Measurements from ENCODE around the gene GON7.
A peak's percentile ranks its signal among the peaks of the same experiment; 100 is the strongest.
"Not testable (repeated sequence)": the region's sequence is repeated elsewhere in the genome, so short reads cannot be mapped to it uniquely, and the experiment has no call there.

Gene GON7, protein sequence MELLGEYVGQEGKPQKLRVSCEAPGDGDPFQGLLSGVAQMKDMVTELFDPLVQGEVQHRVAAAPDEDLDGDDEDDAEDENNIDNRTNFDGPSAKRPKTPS

DNA sequence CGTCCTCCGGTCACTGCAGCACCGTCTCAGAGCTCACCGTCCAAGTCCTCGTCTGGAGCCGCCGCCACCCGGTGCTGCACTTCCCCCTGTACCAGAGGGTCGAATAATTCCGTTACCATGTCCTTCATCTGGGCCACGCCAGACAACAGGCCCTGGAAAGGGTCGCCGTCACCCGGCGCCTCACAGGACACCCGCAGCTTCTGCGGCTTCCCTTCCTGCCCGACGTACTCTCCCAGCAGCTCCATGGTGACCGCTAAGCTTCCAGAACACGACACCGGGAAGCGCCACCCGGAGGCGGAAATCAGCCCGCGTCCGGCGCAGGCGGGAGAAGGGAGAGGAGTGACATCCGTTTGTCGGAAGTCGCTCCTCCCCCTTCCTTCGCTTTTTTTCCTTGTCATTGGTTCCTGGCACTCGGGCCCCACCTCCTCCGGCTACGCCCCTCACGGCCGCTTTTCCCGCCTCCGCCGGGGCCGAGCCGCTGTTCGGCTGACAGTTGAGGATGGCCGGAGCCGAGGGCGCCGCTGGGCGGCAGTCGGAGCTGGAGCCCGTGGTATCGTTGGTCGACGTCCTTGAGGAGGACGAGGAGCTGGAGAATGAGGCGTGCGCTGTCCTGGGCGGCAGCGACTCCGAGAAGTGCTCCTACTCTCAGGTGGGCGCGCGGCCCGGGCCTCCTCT is at the start of gene GON7, which contains the start of gene UBR7:
Gene GON7, minus strand, starts transcription at position 273 of the 675 bp plus-strand sequence. Its CDS starts 28 bp downstream, at position 245.
Gene UBR7, plus strand, starts transcription at position 464 of the 675 bp plus-strand sequence. Its CDS starts 36 bp downstream, at position 500.
- Histone ChIP-seq H3K9ac (ENCODE audit: low read length in 2 of 2) (peak within 1 kb of the TSS; percentile 82 to 87), H3K4me3 (ENCODE audit: low read length in 2 of 2) (peak within 1 kb of the TSS; percentile 94 to 96), H3K9me3 (ENCODE audit: control insufficient read depth in 2 of 2, low read length in 2 of 2) (no peaks in the 10 kb centered on the region), H3K27me3 (ENCODE audit: control insufficient read depth in 1 of 2, insufficient read depth in 2 of 2, low read length in 2 of 2) (no peaks in the 10 kb centered on the region), H3K4me1 (ENCODE audit: control insufficient read depth, insufficient read depth, low read length) (peaks cover 15% of the 10 kb centered on the region), H3K27ac (ENCODE audit: low read length) (peak within 1 kb of the TSS; percentile 74), H3K36me3 (ENCODE audit: control insufficient read depth in 2 of 2, insufficient read depth in 2 of 2, low read length in 2 of 2) (no peaks in the 10 kb centered on the region)

DNA sequence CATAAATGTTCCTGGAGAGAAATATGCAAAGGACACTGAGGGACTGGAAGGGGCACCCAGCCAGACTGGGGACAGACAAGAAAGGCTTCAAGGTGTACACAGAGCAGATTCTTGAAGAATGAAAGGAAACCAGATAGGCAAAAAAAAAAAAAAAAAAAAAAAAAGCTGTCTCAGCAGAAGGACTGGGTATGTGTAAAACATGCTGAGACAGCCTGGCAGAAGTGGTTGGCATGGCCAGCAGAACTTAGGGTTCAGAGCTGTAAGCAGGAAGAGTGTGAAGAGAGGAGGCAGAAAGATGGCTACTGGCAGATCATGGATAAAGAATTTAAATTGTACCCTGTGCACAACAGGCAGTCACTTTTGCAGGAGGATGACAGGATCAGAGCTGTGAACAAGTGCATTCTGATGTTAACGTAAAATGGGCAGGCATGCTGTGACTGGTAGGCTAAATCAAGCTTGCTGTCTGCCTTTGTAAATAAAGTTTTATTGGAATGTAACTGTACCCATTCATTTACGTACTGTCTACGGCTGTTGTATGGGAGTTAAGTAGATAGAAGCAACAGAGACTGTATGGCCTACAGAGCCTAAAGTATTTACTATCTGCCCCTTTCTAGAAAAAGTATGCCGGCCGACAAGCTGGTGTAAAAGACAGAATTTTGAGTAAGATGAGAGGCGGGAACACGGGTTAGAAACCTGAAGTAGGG is 42.4 kb upstream of the GON7 start:
- Histone ChIP-seq H3K9me3 (ENCODE audit: control insufficient read depth in 2 of 2, low read length in 2 of 2) (peaks cover 0 to 4% of the 10 kb centered on the region in 2 donors), H3K27me3 (ENCODE audit: control insufficient read depth in 1 of 2, insufficient read depth in 2 of 2, low read length in 2 of 2) (no peaks in the 10 kb centered on the region), H3K4me1 (ENCODE audit: control insufficient read depth, insufficient read depth, low read length) (no peaks in the 10 kb centered on the region), H3K27ac (ENCODE audit: low read length) (no peak overlapping the region), H3K4me3 (ENCODE audit: low read length in 2 of 2) (no peak overlapping the region), H3K36me3 (ENCODE audit: control insufficient read depth in 2 of 2, insufficient read depth in 2 of 2, low read length in 2 of 2) (peaks cover 22 to 29% of the 10 kb centered on the region in 2 donors), H3K9ac (ENCODE audit: low read length in 2 of 2) (no peak overlapping the region)

DNA sequence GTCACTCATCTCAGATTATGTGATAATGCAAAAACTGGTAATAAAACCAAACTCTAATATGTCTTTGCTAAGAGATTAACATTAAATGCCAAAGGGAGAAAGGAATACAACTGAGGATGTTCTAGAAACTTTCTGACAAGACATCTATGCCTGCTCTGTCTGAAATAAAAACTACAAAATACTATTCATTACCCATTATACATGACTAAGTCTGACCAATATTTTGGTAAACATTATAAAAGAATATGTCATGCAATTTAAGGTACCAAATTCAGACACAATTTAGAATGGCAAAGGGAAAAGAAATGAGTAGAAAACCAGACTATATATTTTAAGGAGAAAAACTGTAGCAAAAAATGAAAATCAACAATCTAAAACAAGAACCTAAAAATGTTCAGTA is 39.7 kb upstream of the GON7 start:
- H3K27ac ChIP-seq (ENCODE audit: low read length) = no peak overlapping the region
- H3K27me3 ChIP-seq (ENCODE audit: control insufficient read depth in 1 of 2, insufficient read depth in 2 of 2, low read length in 2 of 2) = no peaks in the 10 kb centered on the region
- peaks cover 31 to 37% of the 10 kb centered on the region in 2 donors for H3K36me3 ChIP-seq (ENCODE audit: control insufficient read depth in 2 of 2, insufficient read depth in 2 of 2, low read length in 2 of 2)
- no peaks in the 10 kb centered on the region for H3K4me1 ChIP-seq (ENCODE audit: control insufficient read depth, insufficient read depth, low read length)
- no peaks in the 10 kb centered on the region for H3K9me3 ChIP-seq (ENCODE audit: control insufficient read depth in 2 of 2, low read length in 2 of 2)
- no peak overlapping the region for H3K4me3 ChIP-seq (ENCODE audit: low read length in 2 of 2)
- no peak overlapping the region for H3K9ac ChIP-seq (ENCODE audit: low read length in 2 of 2)

DNA sequence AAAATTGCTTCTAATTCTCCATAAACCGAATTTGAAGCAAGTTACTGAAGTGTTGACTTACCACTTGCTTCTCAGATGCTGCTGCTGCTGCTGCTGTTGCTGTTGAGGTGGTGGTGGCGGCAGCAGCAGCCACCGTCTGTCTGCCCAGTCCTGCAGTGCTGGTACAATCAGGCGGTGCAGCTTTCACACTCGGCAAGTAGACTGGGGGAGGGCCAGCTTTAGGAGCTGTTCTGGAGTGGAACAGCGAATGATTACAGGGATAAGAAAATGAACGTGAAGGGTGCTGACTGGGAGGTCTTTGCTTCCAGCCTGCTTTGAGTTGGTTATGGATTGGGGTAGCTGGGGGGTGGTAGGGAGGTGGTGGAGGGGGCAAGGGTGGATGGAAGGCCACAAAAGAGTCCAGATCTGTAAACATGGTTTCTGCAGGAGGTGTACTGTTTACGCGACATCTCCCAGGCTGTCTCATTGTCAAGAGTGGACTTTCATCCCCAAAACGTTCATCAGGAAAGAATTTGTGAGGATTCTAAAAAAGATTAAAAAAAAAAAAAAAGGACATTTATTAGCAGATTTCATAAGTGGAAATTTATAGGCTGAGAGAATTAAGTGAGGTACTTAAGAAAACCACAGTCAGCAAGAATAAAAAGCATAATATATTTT is 39.0 kb upstream of the GON7 start:
- Histone ChIP-seq H3K36me3 (ENCODE audit: control insufficient read depth in 2 of 2, insufficient read depth in 2 of 2, low read length in 2 of 2) (peaks cover 31 to 40% of the 10 kb centered on the region in 2 donors), H3K4me1 (ENCODE audit: control insufficient read depth, insufficient read depth, low read length) (no peaks in the 10 kb centered on the region), H3K4me3 (ENCODE audit: low read length in 2 of 2) (no peak overlapping the region), H3K27ac (ENCODE audit: low read length) (no peak overlapping the region), H3K9ac (ENCODE audit: low read length in 2 of 2) (no peak overlapping the region), H3K9me3 (ENCODE audit: control insufficient read depth in 2 of 2, low read length in 2 of 2) (no peaks in the 10 kb centered on the region), H3K27me3 (ENCODE audit: control insufficient read depth in 1 of 2, insufficient read depth in 2 of 2, low read length in 2 of 2) (no peaks in the 10 kb centered on the region)

DNA sequence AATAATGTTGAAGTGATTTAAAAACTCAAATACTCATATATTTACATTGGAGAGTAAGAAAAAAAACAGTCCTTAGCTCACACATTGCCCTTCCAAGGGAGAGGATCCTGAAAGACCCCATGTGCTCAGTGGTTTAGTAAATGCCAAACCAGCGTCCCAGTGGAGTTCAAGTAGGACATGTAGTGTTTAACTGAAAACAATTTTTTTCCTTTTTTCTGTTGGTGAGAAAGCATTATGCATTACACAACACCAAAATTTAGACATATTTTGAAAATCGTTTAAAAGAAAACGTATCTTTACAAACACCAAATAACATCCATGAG is 33.8 kb upstream of the GON7 start:
- no peaks in the 10 kb centered on the region for H3K27me3 ChIP-seq (ENCODE audit: control insufficient read depth in 1 of 2, insufficient read depth in 2 of 2, low read length in 2 of 2)
- no peaks in the 10 kb centered on the region for H3K9me3 ChIP-seq (ENCODE audit: control insufficient read depth in 2 of 2, low read length in 2 of 2)
- no peak overlapping the region for H3K4me3 ChIP-seq (ENCODE audit: low read length in 2 of 2)
- no peak overlapping the region for H3K9ac ChIP-seq (ENCODE audit: low read length in 2 of 2)
- H3K27ac ChIP-seq (ENCODE audit: low read length) = no peak overlapping the region
- H3K36me3 ChIP-seq (ENCODE audit: control insufficient read depth in 2 of 2, insufficient read depth in 2 of 2, low read length in 2 of 2) = peaks cover 20 to 32% of the 10 kb centered on the region in 2 donors
- no peaks in the 10 kb centered on the region for H3K4me1 ChIP-seq (ENCODE audit: control insufficient read depth, insufficient read depth, low read length)

DNA sequence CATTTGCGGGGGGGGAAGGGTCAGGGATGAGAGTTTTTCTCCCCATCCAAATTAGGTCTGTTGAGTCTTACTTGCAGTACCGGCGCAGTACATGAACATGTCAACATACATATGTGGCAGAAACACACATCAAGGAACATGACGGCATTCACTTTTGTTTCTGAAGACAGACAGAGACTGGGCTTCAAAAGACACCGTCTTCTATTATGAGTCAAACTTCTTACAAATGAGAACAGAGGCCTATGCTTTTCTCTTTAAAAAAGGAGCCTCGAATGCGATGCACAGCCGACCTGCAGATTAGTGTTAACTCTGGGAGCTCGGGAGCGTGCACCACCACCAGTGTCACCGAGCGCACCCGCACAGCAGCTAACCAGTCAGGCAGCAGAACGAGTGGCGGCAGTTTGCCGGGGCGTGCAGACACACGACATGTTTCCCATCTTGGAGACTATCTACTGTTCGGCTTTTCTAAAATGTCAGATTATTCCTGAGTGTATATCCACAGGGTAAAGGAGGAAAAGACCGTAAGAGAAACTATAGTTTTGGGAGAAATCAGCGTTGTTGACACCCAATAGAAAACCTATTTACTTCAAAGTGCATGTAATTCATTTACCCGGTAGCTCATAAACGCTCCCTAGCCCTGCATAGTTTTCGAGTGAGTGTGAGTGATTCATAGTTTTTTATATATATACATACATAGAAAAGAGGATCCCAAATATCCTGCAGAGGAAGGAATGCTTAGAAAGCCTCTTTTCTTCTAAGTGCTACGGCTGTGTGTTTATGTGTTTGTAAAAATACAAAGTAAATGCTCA is 33.2 kb upstream of the GON7 start:
- peaks cover 15 to 26% of the 10 kb centered on the region in 2 donors for H3K36me3 ChIP-seq (ENCODE audit: control insufficient read depth in 2 of 2, insufficient read depth in 2 of 2, low read length in 2 of 2)
- no peaks in the 10 kb centered on the region for H3K9me3 ChIP-seq (ENCODE audit: control insufficient read depth in 2 of 2, low read length in 2 of 2)

DNA sequence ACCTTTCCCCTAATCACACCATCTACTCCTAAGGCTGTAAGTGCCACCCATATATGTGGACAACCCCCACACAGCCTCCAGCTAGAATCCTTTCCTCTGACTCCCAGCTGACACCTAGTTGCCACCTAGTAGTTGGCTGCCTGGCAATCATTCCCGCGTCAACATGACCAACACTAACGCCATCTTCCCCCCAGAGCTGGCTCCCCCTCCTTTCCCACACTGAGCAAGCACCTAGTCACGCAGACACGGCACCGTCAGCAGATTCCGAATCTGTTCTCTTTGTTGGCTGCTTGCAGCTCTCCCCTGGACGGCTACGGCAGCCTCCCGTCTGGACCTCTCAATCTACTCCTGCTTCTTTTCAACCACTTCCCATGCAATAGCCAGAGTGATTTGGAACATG is 27.9 kb upstream of the GON7 start:
- Histone ChIP-seq H3K9me3 (ENCODE audit: control insufficient read depth in 2 of 2, low read length in 2 of 2) (no peaks in the 10 kb centered on the region), H3K36me3 (ENCODE audit: control insufficient read depth in 2 of 2, insufficient read depth in 2 of 2, low read length in 2 of 2) (peaks cover 0 to 2% of the 10 kb centered on the region in 2 donors), H3K4me1 (ENCODE audit: control insufficient read depth, insufficient read depth, low read length) (peaks cover 14% of the 10 kb centered on the region), H3K27me3 (ENCODE audit: control insufficient read depth in 1 of 2, insufficient read depth in 2 of 2, low read length in 2 of 2) (peaks cover 0 to 2% of the 10 kb centered on the region in 2 donors), H3K9ac (ENCODE audit: low read length in 2 of 2) (no peak overlapping the region), H3K27ac (ENCODE audit: low read length) (no peak overlapping the region), H3K4me3 (ENCODE audit: low read length in 2 of 2) (no peak overlapping the region)

More for the DNA sequence above, 33.2 kb upstream of the GON7 start:
- H3K4me3 ChIP-seq (ENCODE audit: low read length in 2 of 2) = no peak overlapping the region
- no peaks in the 10 kb centered on the region for H3K27me3 ChIP-seq (ENCODE audit: control insufficient read depth in 1 of 2, insufficient read depth in 2 of 2, low read length in 2 of 2)
- no peak overlapping the region for H3K9ac ChIP-seq (ENCODE audit: low read length in 2 of 2)
- H3K4me1 ChIP-seq (ENCODE audit: control insufficient read depth, insufficient read depth, low read length) = no peaks in the 10 kb centered on the region
- H3K27ac ChIP-seq (ENCODE audit: low read length) = no peak overlapping the region

DNA sequence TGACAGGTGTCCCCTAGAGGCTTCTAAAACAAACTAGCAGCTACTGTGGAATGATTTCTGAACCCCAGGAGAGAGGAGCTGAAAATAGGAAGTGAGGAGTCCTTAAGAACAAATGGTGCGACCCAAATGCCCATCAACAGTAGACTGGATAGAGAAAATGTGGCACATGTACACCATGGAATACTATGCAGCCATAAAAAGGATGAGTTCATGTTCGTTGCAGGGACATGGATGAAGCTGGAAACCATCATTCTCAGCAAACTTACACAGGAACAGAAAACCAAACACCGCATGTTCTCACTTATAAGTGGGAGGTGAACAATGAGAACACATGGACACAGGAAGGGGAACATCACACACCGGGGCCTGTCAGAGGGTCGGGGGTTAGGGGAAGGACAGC is 26.2 kb upstream of the GON7 start:
- not testable (repeated sequence) for H3K27ac ChIP-seq (ENCODE audit: low read length); H3K27me3 ChIP-seq (ENCODE audit: control insufficient read depth in 1 of 2, insufficient read depth in 2 of 2, low read length in 2 of 2); H3K36me3 ChIP-seq (ENCODE audit: control insufficient read depth in 2 of 2, insufficient read depth in 2 of 2, low read length in 2 of 2); H3K9me3 ChIP-seq (ENCODE audit: control insufficient read depth in 2 of 2, low read length in 2 of 2); H3K4me3 ChIP-seq (ENCODE audit: low read length in 2 of 2); H3K9ac ChIP-seq (ENCODE audit: low read length in 2 of 2)
- peaks cover 14% of the 10 kb centered on the region for H3K4me1 ChIP-seq (ENCODE audit: control insufficient read depth, insufficient read depth, low read length)

DNA sequence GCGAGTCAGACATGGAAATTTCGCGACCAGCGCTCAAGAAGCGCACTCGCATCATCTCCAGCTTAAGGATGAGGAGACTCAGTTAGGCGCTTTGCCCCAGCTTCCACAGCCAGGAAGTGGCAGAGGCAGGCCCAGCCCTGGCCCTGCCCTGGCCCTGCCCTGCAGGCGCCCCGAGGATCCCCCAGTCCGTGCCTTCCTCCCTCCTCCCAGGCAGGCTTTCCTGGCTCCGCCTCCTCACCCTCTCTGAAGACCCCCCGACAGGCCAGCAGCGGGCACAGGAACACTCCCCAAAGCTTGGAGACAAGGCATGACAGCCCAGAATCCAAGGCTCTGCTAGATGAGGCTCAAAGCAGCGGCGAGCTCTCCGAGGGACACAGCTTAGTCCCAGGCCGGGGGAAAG is 25.3 kb upstream of the GON7 start:
- Histone ChIP-seq H3K9ac (ENCODE audit: low read length in 2 of 2) (no peak overlapping the region), H3K27me3 (ENCODE audit: control insufficient read depth in 1 of 2, insufficient read depth in 2 of 2, low read length in 2 of 2) (peaks cover 0 to 2% of the 10 kb centered on the region in 2 donors), H3K9me3 (ENCODE audit: control insufficient read depth in 2 of 2, low read length in 2 of 2) (no peaks in the 10 kb centered on the region), H3K4me1 (ENCODE audit: control insufficient read depth, insufficient read depth, low read length) (peaks cover 14% of the 10 kb centered on the region), H3K36me3 (ENCODE audit: control insufficient read depth in 2 of 2, insufficient read depth in 2 of 2, low read length in 2 of 2) (peaks cover 11 to 14% of the 10 kb centered on the region in 2 donors), H3K4me3 (ENCODE audit: low read length in 2 of 2) (peak overlapping the region; percentile 79), H3K27ac (ENCODE audit: low read length) (no peak overlapping the region)
